GM10266 (cell line): ENCODE results near the gene ANKRD10.
A peak's percentile ranks its signal among the peaks of the same experiment; 100 is the strongest.

Experiments
- DNase-seq: peaks from one replicate; pipeline ENCODE4 v3.0.0; 2012; ENCODE audit errors: extremely low spot score
- CTCF ChIP-seq: IDR thresholded peaks from 2 replicates; pipeline ENCODE4 v1.5.1; 2012; ENCODE audit warnings: mild to moderate bottlenecking, low read depth; ENCODE audit not compliant: control insufficient read depth, insufficient read depth; ENCODE audit errors: missing control alignments

ANKRD10 gene

GRCh38 chr13:110923777-110924638 lies 9.1 kb upstream of the ANKRD10 start:
- TF ChIP-seq CTCF = no peak
- no peak for DNase-seq

- DNase-seq = no peak
- no peak for TF ChIP-seq CTCF
Measured at GRCh38 chr13:110923086-110923485, 8.2 kb upstream of the ANKRD10 start.

- no peak for DNase-seq
- no peak for TF ChIP-seq CTCF
Measured at GRCh38 chr13:110922506-110922905, 7.6 kb upstream of the ANKRD10 start.

- no peak for TF ChIP-seq CTCF
Measured at GRCh38 chr13:110921695-110922094, 6.8 kb upstream of the ANKRD10 start.

GRCh38 chr13:110921209-110921608 lies 6.3 kb upstream of the ANKRD10 start:
- no peak for DNase-seq
- TF ChIP-seq CTCF = no peak

More at GRCh38 chr13:110921695-110922094, 6.8 kb upstream of the ANKRD10 start:
- DNase-seq = no peak

GRCh38 chr13:110920038-110920437 lies 5.2 kb upstream of the ANKRD10 start:
- peak; percentile 10 for TF ChIP-seq CTCF
- DNase-seq = no peak
